ENCODE data around the gene LGALS14.

GRCh38 chr19:39745643-39746042, 41.4 kb downstream of the LGALS14 start:
- no peak for TF ChIP-seq OSR1 (CRISPR knock-in tag; IDR thresholded peaks at IDR 0.05)
- TF ChIP-seq ESRRG (CRISPR knock-in tag; IDR thresholded peaks at IDR 0.05): no peak
- TF ChIP-seq ZFP3 (CRISPR knock-in tag; IDR thresholded peaks at IDR 0.05): no peak
- no peak for TF ChIP-seq ARNTL (CRISPR knock-in tag; IDR thresholded peaks at IDR 0.05; ENCODE audit: borderline replicate concordance, low read depth)
- no peak for TF ChIP-seq CREB5 (CRISPR knock-in tag; IDR thresholded peaks at IDR 0.05; ENCODE audit: low read depth)
- no peak for TF ChIP-seq RARB (CRISPR knock-in tag; IDR thresholded peaks at IDR 0.05)
- no peak for TF ChIP-seq TCF4 (CRISPR knock-in tag; IDR thresholded peaks at IDR 0.05; ENCODE audit: borderline replicate concordance)
- no peak for TF ChIP-seq PATZ1 (CRISPR knock-in tag; IDR thresholded peaks at IDR 0.05; ENCODE audit: borderline replicate concordance)
